Astrocyte (in vitro differentiated cells and primary cell): Measurements from ENCODE around the gene SMARCA1. TPM values are rescaled to one million over a fixed set of nuclear protein-coding genes. Genes with fewer than 3 reads are reported as not detected.

Experiments used
- DNase-seq: peaks from one replicate; pipeline ENCODE4 v3.0.0-alpha.2; 2010; ENCODE audit warnings: low read depth
- FAIRE-seq: peaks from 2 replicates; lab custom pipeline; 2011; peaks lifted over from hg19 to GRCh38; lab: Jason Lieb, UNC
- H2AFZ ChIP-seq: 2 replicates; pipeline ENCODE4 v1.6.0; 2012; ENCODE audit warnings: low read depth, low read length, inconsistent platforms
- H3K27ac ChIP-seq: 2 replicates; pipeline ENCODE4 v1.5.1; 2011; ENCODE audit warnings: low read depth, low read length, inconsistent platforms
- H3K27me3 ChIP-seq: 2 replicates; pipeline ENCODE4 v1.6.0; 2011; ENCODE audit warnings: low read length, inconsistent platforms; ENCODE audit not compliant: insufficient read depth
- H3K36me3 ChIP-seq: 2 replicates; pipeline ENCODE4 v1.5.1; 2011; ENCODE audit warnings: low read length, inconsistent platforms; ENCODE audit not compliant: insufficient read depth
- H3K4me1 ChIP-seq: 2 replicates; pipeline ENCODE4 v1.5.1; 2011; ENCODE audit warnings: low read length, inconsistent platforms; ENCODE audit not compliant: insufficient read depth
- H3K4me2 ChIP-seq: 2 replicates; pipeline ENCODE4 v1.6.0; 2012; ENCODE audit warnings: low read length, inconsistent platforms
- H3K4me3 ChIP-seq: 2 replicates; pipeline ENCODE4 v1.5.1; 2011; ENCODE audit warnings: low read depth, mild to moderate bottlenecking, low read length, inconsistent platforms; ENCODE audit not compliant: insufficient read depth
- H3K79me2 ChIP-seq: 2 replicates; pipeline ENCODE4 v1.6.0; 2012; ENCODE audit warnings: mild to moderate bottlenecking, low read length, inconsistent platforms; ENCODE audit not compliant: insufficient read depth
- H3K9ac ChIP-seq: 2 replicates; pipeline ENCODE4 v1.6.0; 2012; ENCODE audit warnings: mild to moderate bottlenecking, low read length, inconsistent platforms
- H3K9me3 ChIP-seq: 2 replicates; pipeline ENCODE4 v1.5.1; 2012; ENCODE audit warnings: low read depth, mild to moderate bottlenecking, low read length, inconsistent platforms; ENCODE audit not compliant: insufficient read depth
- H4K20me1 ChIP-seq: 2 replicates; pipeline ENCODE4 v1.6.0; 2012; ENCODE audit warnings: low read length, inconsistent platforms; ENCODE audit not compliant: insufficient read depth
- H3K27ac Mint-ChIP-seq: one replicate; pipeline ENCODE4 v1.8.0; 2021; ENCODE audit warnings: mild to moderate bottlenecking, mixed read lengths; ENCODE audit not compliant: unreplicated experiment
- H3K27me3 Mint-ChIP-seq: one replicate; pipeline ENCODE4 v1.8.0; 2021; ENCODE audit warnings: low read depth, mixed read lengths; ENCODE audit not compliant: unreplicated experiment
- H3K36me3 Mint-ChIP-seq: one replicate; pipeline ENCODE4 v1.8.0; 2021; ENCODE audit warnings: low read depth, mixed read lengths; ENCODE audit not compliant: unreplicated experiment
- H3K4me1 Mint-ChIP-seq: one replicate; pipeline ENCODE4 v1.8.0; 2021; ENCODE audit warnings: low read depth, mixed read lengths; ENCODE audit not compliant: unreplicated experiment
- H3K4me3 Mint-ChIP-seq: one replicate; pipeline ENCODE4 v1.8.0; 2021; ENCODE audit warnings: mild to moderate bottlenecking, moderate library complexity, mixed read lengths; ENCODE audit not compliant: unreplicated experiment
- H3K9me3 Mint-ChIP-seq: one replicate; pipeline ENCODE4 v1.8.0; 2021; ENCODE audit warnings: mild to moderate bottlenecking, mixed read lengths; ENCODE audit not compliant: unreplicated experiment
- CTCF ChIP-seq: IDR thresholded peaks from 2 replicates; pipeline ENCODE4 v1.5.1; 2011; ENCODE audit warnings: low read depth, mild to moderate bottlenecking, inconsistent platforms, low read length, moderate library complexity; ENCODE audit not compliant: insufficient read depth
- EZH2 ChIP-seq: IDR thresholded peaks from 2 replicates; pipeline ENCODE4 v1.6.1; 2012; ENCODE audit warnings: mild to moderate bottlenecking, low read length, inconsistent platforms; ENCODE audit not compliant: insufficient read depth
- total RNA-seq: library from RNA; stranded (reverse); gene quantifications from 2 replicates; pipeline ENCODE4 v1.2.1, GENCODE V29; 2021

SMARCA1 gene
- total RNA-seq, 1 donor from 2014 or later, result 104 TPM

- Mint-ChIP-seq H3K36me3 (peaks cover 6% of the 10 kb centered on the region), H3K9me3 (no peaks in the 10 kb centered on the region), H3K27me3 (no peaks in the 10 kb centered on the region), H3K4me3 (no peak overlapping the region), H3K4me1 (peaks cover 25% of the 10 kb centered on the region), H3K27ac (no peak overlapping the region)
- no peaks in the 10 kb centered on the region for H3K79me2 ChIP-seq
- no peak for TF ChIP-seq EZH2
- TF ChIP-seq CTCF, result no peak
- H2AFZ ChIP-seq, result no peak overlapping the region
- H3K4me3 ChIP-seq, result no peak overlapping the region
- H3K36me3 ChIP-seq, result peaks cover 12% of the 10 kb centered on the region
- FAIRE-seq (peak; percentile 59), DNase-seq (peak; percentile 62)
- peak overlapping the region; percentile 42 for H3K4me2 ChIP-seq
- peaks cover 31% of the 10 kb centered on the region for H3K4me1 ChIP-seq
- H3K27me3 ChIP-seq, result no peaks in the 10 kb centered on the region
- peak overlapping the region; percentile 39 for H3K27ac ChIP-seq
- H4K20me1 ChIP-seq, result no peaks in the 10 kb centered on the region
- H3K9ac ChIP-seq, result no peak overlapping the region
- H3K9me3 ChIP-seq, result no peaks in the 10 kb centered on the region
Observed at GRCh38 chrX:129493643-129494042, 29.6 kb downstream of the SMARCA1 start.

- Mint-ChIP-seq H3K27ac (no peak overlapping the region), H3K36me3 (peaks cover 5% of the 10 kb centered on the region), H3K4me1 (peaks cover 8% of the 10 kb centered on the region), H3K9me3 (no peaks in the 10 kb centered on the region), H3K4me3 (no peak overlapping the region), H3K27me3 (no peaks in the 10 kb centered on the region)
- no peak overlapping the region for H3K27ac ChIP-seq
- no peaks in the 10 kb centered on the region for H4K20me1 ChIP-seq
- TF ChIP-seq EZH2 (no peak), CTCF (no peak)
- no peak overlapping the region for H3K4me2 ChIP-seq
- peaks cover 12% of the 10 kb centered on the region for H3K36me3 ChIP-seq
- DNase-seq (no peak), FAIRE-seq (no peak)
- H3K79me2 ChIP-seq, result no peaks in the 10 kb centered on the region
- H3K9me3 ChIP-seq, result no peaks in the 10 kb centered on the region
- no peak overlapping the region for H2AFZ ChIP-seq
- H3K27me3 ChIP-seq, result no peaks in the 10 kb centered on the region
- H3K9ac ChIP-seq, result no peak overlapping the region
- H3K4me3 ChIP-seq, result no peak overlapping the region
- peaks cover 14% of the 10 kb centered on the region for H3K4me1 ChIP-seq
Observed at GRCh38 chrX:129490330-129490729, 33.0 kb downstream of the SMARCA1 start.

GRCh38 chrX:129488359-129488758 is 34.9 kb downstream of the SMARCA1 start:
- Mint-ChIP-seq H3K4me1 (peaks cover 2% of the 10 kb centered on the region), H3K27ac (no peak overlapping the region), H3K9me3 (no peaks in the 10 kb centered on the region), H3K4me3 (no peak overlapping the region), H3K27me3 (no peaks in the 10 kb centered on the region), H3K36me3 (peaks cover 2% of the 10 kb centered on the region)
- no peak overlapping the region for H3K9ac ChIP-seq
- H4K20me1 ChIP-seq, result no peaks in the 10 kb centered on the region
- FAIRE-seq (no peak), DNase-seq (no peak)
- no peaks in the 10 kb centered on the region for H3K9me3 ChIP-seq
- H3K79me2 ChIP-seq, result no peaks in the 10 kb centered on the region
- no peak overlapping the region for H2AFZ ChIP-seq
- no peak for TF ChIP-seq EZH2
- no peak overlapping the region for H3K4me2 ChIP-seq
- no peak overlapping the region for H3K4me3 ChIP-seq
- no peak overlapping the region for H3K27ac ChIP-seq
- peaks cover 9% of the 10 kb centered on the region for H3K36me3 ChIP-seq
- no peaks in the 10 kb centered on the region for H3K27me3 ChIP-seq
- peaks cover 1% of the 10 kb centered on the region for H3K4me1 ChIP-seq
